Measurements from ENCODE around the gene TJAP1.

TJAP1 gene

DNA sequence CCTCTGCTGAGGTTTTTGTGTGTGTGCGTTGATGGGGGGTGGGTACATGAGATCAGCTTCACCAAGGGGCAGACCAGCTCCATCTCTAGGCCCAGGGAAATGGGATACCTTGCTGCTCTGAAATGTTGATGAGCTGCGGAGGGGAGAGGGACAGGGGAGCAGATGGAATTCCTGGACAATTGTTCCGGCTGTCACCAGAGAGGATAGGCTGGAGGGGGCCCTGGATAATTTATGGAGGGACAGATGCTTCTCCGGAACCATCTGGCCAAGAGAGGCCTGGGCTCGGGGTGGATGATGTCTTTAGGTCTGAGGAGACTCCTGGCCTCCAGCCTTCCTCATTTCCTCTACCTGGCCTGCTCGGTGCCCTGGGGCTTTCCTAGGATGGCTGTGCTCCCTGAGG, 1.9 kb upstream of the TJAP1 start:
- H3K4me3 ChIP-seq (ENCODE audit: low read depth in 1 of 2, low read length in 2 of 2), result no peak overlapping the region
- H3K9ac ChIP-seq (ENCODE audit: low read depth in 1 of 2, low read length in 2 of 2), result no peak overlapping the region
- no peaks in the 10 kb centered on the region for H3K9me3 ChIP-seq (ENCODE audit: control insufficient read depth in 1 of 2, low read length in 2 of 2)
- no peak overlapping the region for H3K27ac ChIP-seq (ENCODE audit: low read depth, low read length)
- no peaks in the 10 kb centered on the region for H3K27me3 ChIP-seq (ENCODE audit: control insufficient read depth in 1 of 2, insufficient read depth in 2 of 2, low read length in 2 of 2)
- H3K4me1 ChIP-seq (ENCODE audit: control insufficient read depth in 1 of 2, insufficient read depth in 2 of 2, low read length in 2 of 2), result peaks cover 13 to 15% of the 10 kb centered on the region in 2 donors
- no peaks in the 10 kb centered on the region for H3K36me3 ChIP-seq (ENCODE audit: control insufficient read depth in 1 of 2, insufficient read depth in 2 of 2, low read length in 2 of 2)

DNA sequence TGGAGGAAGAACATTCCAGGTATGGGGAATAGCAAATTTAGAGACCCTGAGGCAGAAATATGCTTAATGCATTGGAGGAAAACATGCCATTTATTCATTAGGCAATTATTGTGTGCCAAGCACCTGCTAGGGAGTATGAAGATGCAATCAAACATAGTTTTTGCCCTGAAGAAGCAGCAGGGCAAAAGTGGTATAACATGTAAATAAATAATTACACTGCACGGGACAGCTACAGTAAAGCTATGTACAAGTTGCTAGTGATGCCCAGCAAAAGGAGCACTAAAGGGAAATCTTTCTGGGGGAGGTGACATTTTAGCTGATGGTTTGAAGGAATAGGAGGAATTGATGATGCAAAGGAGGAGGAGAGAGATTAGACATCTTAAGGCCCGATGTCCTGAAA, 624 bp upstream of the TJAP1 start:
- no peaks in the 10 kb centered on the region for H3K27me3 ChIP-seq (ENCODE audit: control insufficient read depth in 1 of 2, insufficient read depth in 2 of 2, low read length in 2 of 2)
- H3K9ac ChIP-seq (ENCODE audit: low read depth in 1 of 2, low read length in 2 of 2), result peak overlapping the region; percentile 20 to 36
- peak overlapping the region; percentile 73 to 92 for H3K4me3 ChIP-seq (ENCODE audit: low read depth in 1 of 2, low read length in 2 of 2)
- peaks cover 19 to 22% of the 10 kb centered on the region in 2 donors for H3K4me1 ChIP-seq (ENCODE audit: control insufficient read depth in 1 of 2, insufficient read depth in 2 of 2, low read length in 2 of 2)
- no peaks in the 10 kb centered on the region for H3K9me3 ChIP-seq (ENCODE audit: control insufficient read depth in 1 of 2, low read length in 2 of 2)
- no peaks in the 10 kb centered on the region for H3K36me3 ChIP-seq (ENCODE audit: control insufficient read depth in 1 of 2, insufficient read depth in 2 of 2, low read length in 2 of 2)
- no peak overlapping the region for H3K27ac ChIP-seq (ENCODE audit: low read depth, low read length)

- Histone ChIP-seq H3K36me3 (ENCODE audit: control insufficient read depth in 1 of 2, insufficient read depth in 2 of 2, low read length in 2 of 2) (no peaks in the 10 kb centered on the region), H3K27me3 (ENCODE audit: control insufficient read depth in 1 of 2, insufficient read depth in 2 of 2, low read length in 2 of 2) (no peaks in the 10 kb centered on the region), H3K4me1 (ENCODE audit: control insufficient read depth in 1 of 2, insufficient read depth in 2 of 2, low read length in 2 of 2) (peaks cover 26 to 31% of the 10 kb centered on the region in 2 donors), H3K9ac (ENCODE audit: low read depth in 1 of 2, low read length in 2 of 2) (peak overlapping the region; percentile 65 to 88), H3K27ac (ENCODE audit: low read depth, low read length) (no peak overlapping the region), H3K9me3 (ENCODE audit: control insufficient read depth in 1 of 2, low read length in 2 of 2) (no peaks in the 10 kb centered on the region), H3K4me3 (ENCODE audit: low read depth in 1 of 2, low read length in 2 of 2) (peak overlapping the region; percentile 73 to 92)
Measured at GRCh38 chr6:43478008-43478372, 620 bp downstream of the TJAP1 start.

- Histone ChIP-seq H3K9ac (ENCODE audit: low read depth in 1 of 2, low read length in 2 of 2) (no peak overlapping the region), H3K9me3 (ENCODE audit: control insufficient read depth in 1 of 2, low read length in 2 of 2) (no peaks in the 10 kb centered on the region), H3K27ac (ENCODE audit: low read depth, low read length) (no peak overlapping the region)
Measured at GRCh38 chr6:43481075-43481474, 3.7 kb downstream of the TJAP1 start.

GRCh38 chr6:43481591-43482236, 4.3 kb downstream of the TJAP1 start:
- Histone ChIP-seq H3K27me3 (ENCODE audit: control insufficient read depth in 1 of 2, insufficient read depth in 2 of 2, low read length in 2 of 2) (no peaks in the 10 kb centered on the region), H3K27ac (ENCODE audit: low read depth, low read length) (no peak overlapping the region)

More at GRCh38 chr6:43481075-43481474, 3.7 kb downstream of the TJAP1 start:
- peaks cover 26 to 31% of the 10 kb centered on the region in 2 donors for H3K4me1 ChIP-seq (ENCODE audit: control insufficient read depth in 1 of 2, insufficient read depth in 2 of 2, low read length in 2 of 2)
- no peaks in the 10 kb centered on the region for H3K27me3 ChIP-seq (ENCODE audit: control insufficient read depth in 1 of 2, insufficient read depth in 2 of 2, low read length in 2 of 2)
- H3K4me3 ChIP-seq (ENCODE audit: low read depth in 1 of 2, low read length in 2 of 2), result no peak overlapping the region
- no peaks in the 10 kb centered on the region for H3K36me3 ChIP-seq (ENCODE audit: control insufficient read depth in 1 of 2, insufficient read depth in 2 of 2, low read length in 2 of 2)

GRCh38 chr6:43488667-43489276, 11.4 kb downstream of the TJAP1 start:
- H3K4me1 ChIP-seq (ENCODE audit: control insufficient read depth in 1 of 2, insufficient read depth in 2 of 2, low read length in 2 of 2), result peaks cover 21 to 23% of the 10 kb centered on the region in 2 donors

More at GRCh38 chr6:43481591-43482236, 4.3 kb downstream of the TJAP1 start:
- peaks cover 26 to 31% of the 10 kb centered on the region in 2 donors for H3K4me1 ChIP-seq (ENCODE audit: control insufficient read depth in 1 of 2, insufficient read depth in 2 of 2, low read length in 2 of 2)
- no peaks in the 10 kb centered on the region for H3K36me3 ChIP-seq (ENCODE audit: control insufficient read depth in 1 of 2, insufficient read depth in 2 of 2, low read length in 2 of 2)
- H3K9me3 ChIP-seq (ENCODE audit: control insufficient read depth in 1 of 2, low read length in 2 of 2), result no peaks in the 10 kb centered on the region
- H3K9ac ChIP-seq (ENCODE audit: low read depth in 1 of 2, low read length in 2 of 2), result no peak overlapping the region
- H3K4me3 ChIP-seq (ENCODE audit: low read depth in 1 of 2, low read length in 2 of 2), result no peak overlapping the region

GRCh38 chr6:43489277-43490072, 12.1 kb downstream of the TJAP1 start:
- H3K4me3 ChIP-seq (ENCODE audit: low read depth in 1 of 2, low read length in 2 of 2), result no peak overlapping the region
- H3K27me3 ChIP-seq (ENCODE audit: control insufficient read depth in 1 of 2, insufficient read depth in 2 of 2, low read length in 2 of 2), result no peaks in the 10 kb centered on the region
- peaks cover 28% of the 10 kb centered on the region in 2 donors for H3K4me1 ChIP-seq (ENCODE audit: control insufficient read depth in 1 of 2, insufficient read depth in 2 of 2, low read length in 2 of 2)
- H3K27ac ChIP-seq (ENCODE audit: low read depth, low read length), result no peak overlapping the region
- no peaks in the 10 kb centered on the region for H3K9me3 ChIP-seq (ENCODE audit: control insufficient read depth in 1 of 2, low read length in 2 of 2)
- H3K36me3 ChIP-seq (ENCODE audit: control insufficient read depth in 1 of 2, insufficient read depth in 2 of 2, low read length in 2 of 2), result peaks cover 0 to 5% of the 10 kb centered on the region in 2 donors
- H3K9ac ChIP-seq (ENCODE audit: low read depth in 1 of 2, low read length in 2 of 2), result no peak overlapping the region

More at GRCh38 chr6:43488667-43489276, 11.4 kb downstream of the TJAP1 start:
- peaks cover 0 to 5% of the 10 kb centered on the region in 2 donors for H3K36me3 ChIP-seq (ENCODE audit: control insufficient read depth in 1 of 2, insufficient read depth in 2 of 2, low read length in 2 of 2)
- no peaks in the 10 kb centered on the region for H3K9me3 ChIP-seq (ENCODE audit: control insufficient read depth in 1 of 2, low read length in 2 of 2)
- no peaks in the 10 kb centered on the region for H3K27me3 ChIP-seq (ENCODE audit: control insufficient read depth in 1 of 2, insufficient read depth in 2 of 2, low read length in 2 of 2)
- no peak overlapping the region for H3K9ac ChIP-seq (ENCODE audit: low read depth in 1 of 2, low read length in 2 of 2)
- no peak overlapping the region for H3K4me3 ChIP-seq (ENCODE audit: low read depth in 1 of 2, low read length in 2 of 2)
- H3K27ac ChIP-seq (ENCODE audit: low read depth, low read length), result no peak overlapping the region

DNA sequence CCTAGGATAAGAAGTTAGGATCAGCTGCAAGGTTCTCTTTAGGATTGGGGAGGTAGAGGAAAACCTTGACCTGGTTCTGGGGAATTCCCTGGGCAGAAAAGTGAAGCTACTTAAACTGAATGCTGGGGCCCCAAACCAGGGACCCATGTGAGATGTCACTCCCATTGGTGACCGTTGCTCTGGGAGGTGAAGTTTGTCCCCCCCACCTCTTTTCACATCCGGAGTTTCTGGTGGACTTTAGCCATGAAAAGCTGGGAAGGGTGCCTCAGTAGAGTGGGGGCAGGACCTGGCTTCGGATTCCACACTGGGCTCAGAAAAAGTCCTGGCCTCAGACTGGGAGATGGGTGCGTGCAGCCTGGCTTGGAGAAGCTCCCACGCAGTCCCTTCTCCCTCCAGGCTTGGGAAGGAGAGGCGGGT, 13.2 kb downstream of the TJAP1 start:
- H3K27ac ChIP-seq (ENCODE audit: low read depth, low read length), result no peak overlapping the region
- H3K36me3 ChIP-seq (ENCODE audit: control insufficient read depth in 1 of 2, insufficient read depth in 2 of 2, low read length in 2 of 2), result peaks cover 0 to 5% of the 10 kb centered on the region in 2 donors
- H3K9ac ChIP-seq (ENCODE audit: low read depth in 1 of 2, low read length in 2 of 2), result no peak overlapping the region
- H3K4me3 ChIP-seq (ENCODE audit: low read depth in 1 of 2, low read length in 2 of 2), result peak overlapping the region in 1 of 2 donors; percentile 16
- peaks cover 37 to 38% of the 10 kb centered on the region in 2 donors for H3K4me1 ChIP-seq (ENCODE audit: control insufficient read depth in 1 of 2, insufficient read depth in 2 of 2, low read length in 2 of 2)
- no peaks in the 10 kb centered on the region for H3K9me3 ChIP-seq (ENCODE audit: control insufficient read depth in 1 of 2, low read length in 2 of 2)
- no peaks in the 10 kb centered on the region for H3K27me3 ChIP-seq (ENCODE audit: control insufficient read depth in 1 of 2, insufficient read depth in 2 of 2, low read length in 2 of 2)

DNA sequence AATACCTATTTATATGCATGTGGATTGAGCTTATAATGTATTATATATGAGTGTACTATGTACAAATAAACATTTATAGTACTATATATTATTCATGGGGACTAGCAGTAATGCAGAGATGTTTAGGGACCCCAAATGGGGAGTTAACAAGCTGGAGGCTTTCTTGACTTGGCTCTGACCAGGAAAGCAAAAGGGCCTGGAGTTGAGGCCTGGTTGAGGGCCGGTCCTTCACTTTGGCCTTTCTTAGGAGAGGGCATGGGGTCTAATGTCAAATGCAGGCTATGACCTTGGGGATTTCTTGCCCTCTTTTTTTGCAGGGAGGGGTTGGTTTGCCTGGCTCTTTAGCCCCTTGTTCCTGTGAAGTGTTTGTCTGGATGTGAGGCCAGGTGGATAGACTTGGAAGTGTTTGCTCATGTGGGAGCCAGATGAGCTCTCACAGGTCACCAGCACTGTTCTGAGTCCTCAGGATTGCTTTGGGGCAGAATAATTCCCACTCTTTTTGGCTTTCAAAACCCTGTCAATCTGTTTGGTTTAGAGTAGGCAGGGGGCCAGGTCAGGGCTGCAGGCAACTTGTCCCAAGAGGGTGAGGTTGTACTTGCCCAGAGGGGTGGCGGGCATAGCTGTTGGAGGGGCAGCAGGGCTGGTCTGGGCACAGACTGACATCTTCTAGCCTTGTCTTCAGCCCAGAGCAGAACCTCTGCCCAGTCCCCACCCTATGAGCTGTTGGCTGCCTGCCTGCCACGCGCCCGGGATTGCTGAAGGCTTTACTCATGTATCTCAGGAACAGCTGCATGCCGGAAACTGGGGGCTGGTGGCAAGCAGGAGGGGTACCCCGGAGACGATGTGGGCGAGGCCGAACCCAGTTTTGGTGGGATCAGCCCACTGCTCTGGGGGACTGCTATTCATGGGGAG, 14.6 kb downstream of the TJAP1 start:
- Histone ChIP-seq H3K4me3 (ENCODE audit: low read depth in 1 of 2, low read length in 2 of 2) (peak overlapping the region; percentile 29 to 57), H3K27me3 (ENCODE audit: control insufficient read depth in 1 of 2, insufficient read depth in 2 of 2, low read length in 2 of 2) (no peaks in the 10 kb centered on the region), H3K27ac (ENCODE audit: low read depth, low read length) (no peak overlapping the region), H3K36me3 (ENCODE audit: control insufficient read depth in 1 of 2, insufficient read depth in 2 of 2, low read length in 2 of 2) (peaks cover 0 to 8% of the 10 kb centered on the region in 2 donors), H3K9ac (ENCODE audit: low read depth in 1 of 2, low read length in 2 of 2) (peak overlapping the region in 1 of 2 donors; percentile 28), H3K4me1 (ENCODE audit: control insufficient read depth in 1 of 2, insufficient read depth in 2 of 2, low read length in 2 of 2) (peaks cover 43 to 46% of the 10 kb centered on the region in 2 donors), H3K9me3 (ENCODE audit: control insufficient read depth in 1 of 2, low read length in 2 of 2) (no peaks in the 10 kb centered on the region)
